A549 (cell line): ENCODE measurements around the gene NKIRAS1. TPM values are rescaled to one million over a fixed set of nuclear protein-coding genes. Genes with fewer than 3 reads are reported as not detected.

Source experiments
- ATAC-seq, 2 experiments: fragments of 200-7000 bp in 1 of 2; fragments of >200 bp in 1 of 2; cut with Nextera tagmentation in 1 of 2; cut with Tn5 transposase in 1 of 2; 3 replicates each; pipeline versions ENCODE4 v1.8.0 to v1.9.1; 2018 to 2020; ENCODE audit warnings: mild to moderate bottlenecking in 1 of 2, moderate library complexity in 1 of 2
- CTCF ChIA-PET: fragments of 300-600 bp; sonication (Branson Sonifier 250); formaldehyde crosslinking; extraction: SDS; loops from one replicate; lab custom pipeline; 2021; ENCODE audit warnings: antibody characterized with exemption, inconsistent platforms; lab: Yijun Ruan, JAX
- POLR2A ChIA-PET: fragments of 350-600 bp; formaldehyde crosslinking; extraction: SDS; loops from one replicate; lab custom pipeline; 2021; ENCODE audit warnings: antibody characterized with exemption, inconsistent platforms; lab: Yijun Ruan, JAX
- DNase-seq, 2 experiments: peaks; one replicate each; pipeline versions ENCODE4 v3.0.0 to v3.0.0-alpha.2; 2011 to 2016; ENCODE audit warnings: low read depth in 1 of 2, low spot score in 1 of 2
- FAIRE-seq: peaks from 2 replicates; lab custom pipeline; 2011; peaks lifted over from hg19 to GRCh38; lab: Jason Lieb, UNC
- H3K27ac ChIP-seq, 2 experiments: fragments of >200 bp; sonication (Bioruptor Twin); formaldehyde crosslinking; 3 replicates each; pipeline ENCODE4 v1.5.1; 2016 to 2017
- H3K4me1 ChIP-seq: fragments of >200 bp; sonication (Bioruptor Twin); formaldehyde crosslinking; 3 replicates; pipeline ENCODE4 v1.6.1; 2016
- H3K4me2 ChIP-seq: fragments of >200 bp; sonication (Bioruptor Twin); formaldehyde crosslinking; 3 replicates; pipeline ENCODE4 v1.6.1; 2016
- H3K4me3 ChIP-seq: fragments of >200 bp; sonication (Bioruptor Twin); formaldehyde crosslinking; 3 replicates; pipeline ENCODE4 v1.5.1; 2016
- H3K9me3 ChIP-seq: fragments of >200 bp; sonication (Bioruptor Twin); formaldehyde crosslinking; 3 replicates; pipeline ENCODE4 v1.6.1; 2016
- CBX2 ChIP-seq: fragments of 200-600 bp; sonication (generic); IDR thresholded peaks from 2 replicates; pipeline ENCODE4 v1.6.1; 2016; ENCODE audit warnings: low read depth, mild to moderate bottlenecking, borderline replicate concordance
- E2F6 ChIP-seq: IDR thresholded peaks from 2 replicates; pipeline ENCODE4 v1.6.1; 2012; ENCODE audit warnings: low read depth, borderline replicate concordance
- EHMT2 ChIP-seq: fragments of 200-600 bp; sonication (generic); IDR thresholded peaks from 2 replicates; pipeline ENCODE4 v1.6.1; 2016; ENCODE audit warnings: antibody characterized with exemption, low read depth, mild to moderate bottlenecking, moderate library complexity
- ELK1 ChIP-seq: fragments of 150-350 bp; IDR thresholded peaks from 2 replicates; pipeline ENCODE4 v1.6.1; 2014; ENCODE audit warnings: low read depth, mild to moderate bottlenecking, low read length
- FOSL2 ChIP-seq, 2 experiments: fragments of 450-650 bp in 1 of 2; fragments of >200 bp in 1 of 2; sonication (Bioruptor Twin) in 1 of 2; formaldehyde crosslinking; IDR thresholded peaks; 2 replicates each; pipeline versions ENCODE4 v1.5.0 to v1.6.1; 2016 to 2020; ENCODE audit warnings: mild to moderate bottlenecking in 1 of 2, moderate library complexity in 1 of 2
- HEYL ChIP-seq: fragments of 250-450 bp; sonication (Bioruptor Pico); IDR thresholded peaks from 2 replicates; pipeline ENCODE4 v1.8.0; 2021; ENCODE audit warnings: mild to moderate bottlenecking, moderate library complexity
- JUNB ChIP-seq: fragments of >200 bp; sonication (Bioruptor Twin); formaldehyde crosslinking; IDR thresholded peaks from 2 replicates; pipeline ENCODE4 v1.6.1; 2016
- KDM1A ChIP-seq: fragments of 200-600 bp; sonication (generic); IDR thresholded peaks from 2 replicates; pipeline ENCODE4 v1.6.1; 2016; ENCODE audit warnings: low read depth, mild to moderate bottlenecking
- MAFK ChIP-seq: fragments of 450-650 bp; IDR thresholded peaks from 2 replicates; pipeline ENCODE4 v1.6.1; 2014; ENCODE audit not compliant: partially characterized antibody
- TFCP2L1 ChIP-seq: fragments of 250-450 bp; sonication (Bioruptor Pico); IDR thresholded peaks from 2 replicates; pipeline ENCODE4 v1.5.0; 2021; ENCODE audit warnings: mild to moderate bottlenecking
- USF2 ChIP-seq: fragments of 450-650 bp; IDR thresholded peaks from 2 replicates; pipeline ENCODE4 v1.6.1; 2014; ENCODE audit warnings: antibody characterized with exemption
- WGBS: methylation state at CpG from one replicate; pipeline ENCODE4 v1.1.6; 2017; ENCODE audit errors: missing lambda C conversion rate; 5-methylcytosine and 5-hydroxymethylcytosine counted together
- polyA plus RNA-seq, 4 experiments: library from polyadenylated mRNA; depleted of rRNA in 3 of 4; stranded (reverse); fragments of >200 nt; fragmentation: RNase III in 1 of 4; extraction: RNeasy Plus Mini Kit Qiagen cat#74134 plus additional on column Dnase treatment in 1 of 4; gene quantifications; 2 replicates in 3 of 4; 3 replicates in 1 of 4; pipeline ENCODE4 v1.2.3, GENCODE V29; 2011 to 2017
- TF ChIP-seq, protein P1 (sequence below): fragments of >200 bp; sonication (Bioruptor Twin); formaldehyde crosslinking; IDR thresholded peaks from 2 replicates; pipeline ENCODE4 v1.6.1; 2016
- TF ChIP-seq, protein P2 (sequence below): fragments of >200 bp; sonication (Bioruptor Twin); formaldehyde crosslinking; IDR thresholded peaks from 3 replicates; pipeline ENCODE4 v1.5.1; 2016

NKIRAS1 gene
- polyA plus RNA-seq, 2 of the 4 experiments (the other 2 are of a cell fraction), result 15.5 to 16.8 TPM

- FAIRE-seq, result no peak
- ChIA-PET POLR2A (interaction anchor here (0.6 to 2.2 kb wide), 3 partner anchors 10 to 82 kb away, joined by 7 to 49 read pairs (median 13); no protein-coding TSS in a partner anchor), CTCF (interaction anchor here (1.4 to 3.2 kb wide), 2 partner anchors 27 to 43 kb away, joined by 3 to 7 read pairs; no protein-coding TSS in a partner anchor)
- Histone ChIP-seq H3K9me3 (no peaks in the 10 kb centered on the region), H3K4me1 (peaks cover 41% of the 10 kb centered on the region), H3K4me3 (peak overlapping the region; percentile 91)
- WGBS, result 72% methylated on average over 7 of the region's 7 CpGs
- no peak for DNase-seq
- TF ChIP-seq KDM1A, result no peak
- TF ChIP-seq, protein P1, sequence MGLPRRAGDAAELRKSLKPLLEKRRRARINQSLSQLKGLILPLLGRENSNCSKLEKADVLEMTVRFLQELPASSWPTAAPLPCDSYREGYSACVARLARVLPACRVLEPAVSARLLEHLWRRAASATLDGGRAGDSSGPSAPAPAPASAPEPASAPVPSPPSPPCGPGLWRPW, result no peak
- no peak for TF ChIP-seq CBX2
- no peak for TF ChIP-seq TFCP2L1
- TF ChIP-seq ELK1, result no peak
- no peak for TF ChIP-seq HEYL (CRISPR knock-in tag)
- TF ChIP-seq USF2, result no peak
- TF ChIP-seq, all 56 proteins: peak for 0
- ATAC-seq, result no peak
- H3K4me2 ChIP-seq, result peak overlapping the region; percentile 87
- peak overlapping the region; percentile 79 to 99; a peak in 4 of 6 replicates for H3K27ac ChIP-seq
These were observed 1.2 kb downstream of the NKIRAS1 start for GRCh38 chr3:23915537-23916108.

DNA sequence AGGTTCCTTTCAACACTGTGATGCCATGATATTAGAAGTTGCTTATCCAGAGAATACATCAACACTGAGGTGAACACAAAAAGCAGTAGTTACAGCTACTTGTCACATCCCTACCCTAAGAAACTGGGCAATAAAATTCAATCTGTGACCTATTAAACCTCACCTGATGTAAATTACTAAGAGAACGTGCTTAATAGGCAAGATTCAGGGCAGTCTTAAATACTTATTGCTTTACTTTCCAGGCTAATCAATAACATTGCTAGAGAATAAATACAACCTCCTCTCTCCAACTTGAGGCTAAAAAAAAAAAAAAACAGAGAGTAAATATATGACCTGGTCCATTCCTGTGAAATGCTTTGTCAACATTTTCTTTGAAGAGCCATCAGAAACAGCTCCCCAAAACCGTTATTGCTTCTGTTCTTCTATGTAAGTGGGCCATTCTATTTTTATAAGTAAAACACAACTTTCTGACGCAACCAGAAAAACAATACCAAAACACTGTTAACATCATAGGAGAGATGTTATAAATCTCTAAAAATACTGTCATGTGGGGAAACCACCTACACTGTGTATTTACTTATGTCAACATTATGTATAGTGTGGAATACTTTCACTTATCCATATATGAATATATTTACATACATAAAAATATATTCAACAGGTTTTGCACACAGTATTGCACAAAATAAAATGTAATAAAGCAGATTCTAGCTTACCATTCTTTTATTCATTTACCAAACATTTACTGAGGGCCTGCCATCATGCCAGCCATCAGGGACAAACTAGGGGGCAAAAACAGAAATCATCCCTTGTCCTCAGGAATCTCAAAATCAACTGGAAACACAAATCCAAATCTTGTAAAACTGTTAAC, 2.7 kb downstream of the NKIRAS1 start:
- Histone ChIP-seq H3K9me3 (no peaks in the 10 kb centered on the region), H3K4me2 (peak overlapping the region; percentile 15; the same call in 1 of the 3 replicates), H3K4me3 (no peak overlapping the region), H3K27ac (no peak overlapping the region)
- no peak for DNase-seq
- no peak for ATAC-seq
- 77% methylated on average over 3 of the region's 3 CpGs for WGBS
- TF ChIP-seq, protein P2, sequence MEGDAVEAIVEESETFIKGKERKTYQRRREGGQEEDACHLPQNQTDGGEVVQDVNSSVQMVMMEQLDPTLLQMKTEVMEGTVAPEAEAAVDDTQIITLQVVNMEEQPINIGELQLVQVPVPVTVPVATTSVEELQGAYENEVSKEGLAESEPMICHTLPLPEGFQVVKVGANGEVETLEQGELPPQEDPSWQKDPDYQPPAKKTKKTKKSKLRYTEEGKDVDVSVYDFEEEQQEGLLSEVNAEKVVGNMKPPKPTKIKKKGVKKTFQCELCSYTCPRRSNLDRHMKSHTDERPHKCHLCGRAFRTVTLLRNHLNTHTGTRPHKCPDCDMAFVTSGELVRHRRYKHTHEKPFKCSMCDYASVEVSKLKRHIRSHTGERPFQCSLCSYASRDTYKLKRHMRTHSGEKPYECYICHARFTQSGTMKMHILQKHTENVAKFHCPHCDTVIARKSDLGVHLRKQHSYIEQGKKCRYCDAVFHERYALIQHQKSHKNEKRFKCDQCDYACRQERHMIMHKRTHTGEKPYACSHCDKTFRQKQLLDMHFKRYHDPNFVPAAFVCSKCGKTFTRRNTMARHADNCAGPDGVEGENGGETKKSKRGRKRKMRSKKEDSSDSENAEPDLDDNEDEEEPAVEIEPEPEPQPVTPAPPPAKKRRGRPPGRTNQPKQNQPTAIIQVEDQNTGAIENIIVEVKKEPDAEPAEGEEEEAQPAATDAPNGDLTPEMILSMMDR, result no peak
- TF ChIP-seq, protein P1, result no peak
- TF ChIP-seq JUNB (no peak), EHMT2 (no peak), MAFK (peak; percentile 22), KDM1A (no peak), FOSL2 (IDR thresholded peaks at IDR 0.05) (no peak), FOSL2 (CRISPR knock-in tag; IDR thresholded peaks at IDR 0.05) (no peak), E2F6 (no peak)
- TF ChIP-seq, all 56 proteins: peak for 1
- CTCF ChIA-PET, result interaction anchor here (0.6 kb wide), 1 partner anchor 208 kb away, joined by 3 read pairs; no protein-coding TSS in a partner anchor
- no peak for FAIRE-seq
- POLR2A ChIA-PET, result interaction anchor here (0.7 kb wide), 1 partner anchor 66 kb away, joined by 4 read pairs; no protein-coding TSS in a partner anchor
- peaks cover 27% of the 10 kb centered on the region for H3K4me1 ChIP-seq
